KBM-7 (cell line): Measurements from ENCODE around the gene CAMK2G.

Experiments used
- DNase-seq: peaks from one replicate; pipeline ENCODE4 v3.0.0-alpha.2; 2015
- in situ Hi-C: fragments of 300-500 bp; cut with MboI; formaldehyde crosslinking; loops from 2 replicates; pipeline ENCODE4 v1.14.3; 2020; ENCODE audit warnings: low sequenced_read_pairs, low pct_unique_long_range_greater_than_20kb, mixed read lengths

The CAMK2G gene

DNA sequence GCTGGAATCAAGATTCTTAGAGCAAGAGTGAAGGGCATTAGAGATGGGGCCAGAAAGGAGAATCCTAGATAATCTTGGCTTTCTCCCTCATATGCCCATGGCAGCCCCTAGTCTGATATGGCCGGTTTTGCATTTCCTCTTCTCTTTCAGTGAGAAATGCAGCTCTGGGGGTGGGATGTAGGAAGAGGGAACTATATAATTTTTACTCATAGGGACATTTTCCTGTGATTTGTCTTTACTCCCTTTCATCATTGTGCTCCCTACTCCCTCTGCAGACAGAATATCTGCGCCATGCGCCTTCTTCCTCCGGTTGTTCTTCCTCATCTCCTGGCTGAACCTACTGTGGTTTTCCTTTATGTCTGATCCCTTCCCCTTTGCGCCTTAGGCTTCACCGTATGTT lies 109.3 kb downstream of the CAMK2G start:
- in situ Hi-C loops = no loop called here
- DNase-seq = no peak

DNA sequence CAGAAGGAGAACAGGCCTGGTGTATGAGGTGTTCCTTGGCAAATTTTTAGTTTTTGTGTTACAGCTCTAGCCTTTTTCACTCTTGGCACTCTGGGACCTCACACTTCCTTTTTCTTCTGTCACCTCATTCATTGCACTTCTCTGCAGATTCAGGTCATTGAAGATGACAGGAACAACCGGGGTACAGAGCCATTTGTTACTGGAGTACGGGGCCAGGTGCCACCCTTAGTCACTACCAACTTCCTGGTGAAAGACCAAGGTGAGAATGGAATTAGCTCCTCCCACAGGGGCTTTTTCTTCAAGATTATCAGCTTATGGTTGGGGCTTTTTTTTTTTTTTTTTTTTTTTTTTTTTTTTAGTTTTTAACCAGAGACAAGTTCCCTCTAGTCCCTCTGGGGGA lies 111.0 kb downstream of the CAMK2G start:
- in situ Hi-C loops = no loop called here
- DNase-seq = no peak

DNA sequence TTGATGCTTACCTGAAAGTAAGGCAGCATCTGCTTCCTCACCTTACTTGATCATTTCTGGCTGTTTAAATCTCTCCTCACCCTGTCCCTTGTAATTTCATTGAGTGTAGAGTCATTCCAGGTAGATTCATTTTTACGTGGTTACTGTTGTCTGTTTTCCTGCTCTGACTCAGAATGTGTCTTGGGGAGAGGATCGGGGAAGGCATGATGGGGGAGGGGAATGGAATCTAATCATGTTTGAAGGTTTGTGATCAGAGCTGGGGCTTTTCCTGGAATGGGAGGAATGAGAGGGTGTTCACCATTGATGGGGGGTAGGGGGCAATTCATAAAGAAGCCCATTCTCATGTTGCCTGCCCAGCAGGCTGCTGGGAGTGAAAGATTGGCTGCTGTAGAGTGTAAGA lies 111.4 kb downstream of the CAMK2G start:
- in situ Hi-C loops = no loop called here
- no peak for DNase-seq
